ENCODE results near the gene OXSR1.
"Not testable (repeated sequence)": the region's sequence is repeated elsewhere in the genome, so short reads cannot be mapped to it uniquely, and the experiment has no call there.

OXSR1 gene

DNA sequence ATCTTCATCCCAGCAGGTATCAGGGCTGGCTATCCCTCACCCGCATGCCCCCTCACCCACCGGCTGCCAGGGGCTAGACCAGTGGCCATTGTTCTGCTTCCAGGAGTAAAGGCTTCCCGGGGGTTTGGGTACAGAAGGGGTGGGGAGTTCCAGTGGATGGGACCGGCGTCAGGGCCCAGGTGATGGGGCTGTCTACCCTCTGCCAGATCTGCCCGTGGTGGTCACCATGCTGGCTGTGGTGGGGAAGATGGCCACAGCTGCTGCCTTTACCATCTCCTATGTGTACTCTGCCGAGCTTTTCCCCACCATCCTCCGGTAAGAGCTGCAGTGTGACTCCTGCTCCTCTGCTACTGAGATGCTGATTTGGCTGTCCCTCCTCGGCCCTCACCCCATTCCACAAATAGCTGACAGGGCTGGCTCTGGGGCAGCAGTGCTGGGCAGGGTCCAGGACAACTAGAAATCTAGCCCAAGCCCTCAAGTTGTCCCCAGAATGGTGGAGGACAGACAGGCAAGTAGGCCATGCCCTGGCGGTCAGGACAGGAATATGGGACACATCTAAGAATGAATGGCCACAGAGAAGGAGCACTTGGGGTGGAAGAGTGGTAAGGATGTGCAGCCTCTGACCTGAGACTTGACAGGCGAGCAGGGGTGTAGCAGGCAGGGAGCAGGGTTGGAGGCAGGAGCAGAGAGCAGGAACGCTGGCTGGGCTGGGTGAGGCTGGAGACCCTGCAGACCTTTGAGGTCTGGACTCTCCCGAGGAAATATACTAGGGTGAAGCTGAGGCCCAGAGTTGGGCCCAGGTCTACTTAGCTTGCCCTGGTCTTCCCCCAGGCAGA is 111.0 kb downstream of the OXSR1 start:
- DNase-seq = no peak

DNA sequence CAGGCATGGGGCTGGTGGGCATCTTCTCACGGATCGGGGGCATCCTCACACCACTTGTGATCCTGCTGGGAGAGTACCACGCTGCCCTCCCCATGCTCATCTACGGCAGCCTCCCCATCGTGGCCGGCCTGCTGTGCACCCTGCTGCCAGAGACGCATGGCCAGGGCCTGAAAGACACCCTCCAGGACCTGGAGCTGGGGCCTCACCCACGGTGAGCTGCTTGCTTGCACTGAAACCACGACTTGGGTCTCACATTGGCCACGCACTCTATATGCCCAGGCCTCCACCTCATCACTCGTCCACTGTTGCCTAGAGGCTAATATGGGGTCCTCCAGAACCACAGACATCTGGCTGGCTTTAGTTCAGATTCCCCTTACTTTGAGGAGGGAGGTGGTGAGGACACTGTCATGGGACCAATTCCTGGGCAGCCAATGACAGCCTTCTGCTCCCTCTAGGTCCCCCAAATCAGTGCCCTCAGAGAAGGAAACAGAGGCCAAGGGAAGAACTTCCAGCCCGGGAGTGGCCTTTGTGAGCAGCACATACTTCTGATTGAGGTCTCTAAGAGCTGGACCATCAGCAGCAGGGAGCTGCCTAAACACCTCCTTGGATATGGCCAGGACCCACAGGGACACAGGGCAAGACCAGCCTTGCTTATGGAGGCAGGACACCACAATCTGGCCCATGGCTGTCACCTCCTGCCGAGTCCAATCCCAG is 111.7 kb downstream of the OXSR1 start:
- no peak for DNase-seq

DNA sequence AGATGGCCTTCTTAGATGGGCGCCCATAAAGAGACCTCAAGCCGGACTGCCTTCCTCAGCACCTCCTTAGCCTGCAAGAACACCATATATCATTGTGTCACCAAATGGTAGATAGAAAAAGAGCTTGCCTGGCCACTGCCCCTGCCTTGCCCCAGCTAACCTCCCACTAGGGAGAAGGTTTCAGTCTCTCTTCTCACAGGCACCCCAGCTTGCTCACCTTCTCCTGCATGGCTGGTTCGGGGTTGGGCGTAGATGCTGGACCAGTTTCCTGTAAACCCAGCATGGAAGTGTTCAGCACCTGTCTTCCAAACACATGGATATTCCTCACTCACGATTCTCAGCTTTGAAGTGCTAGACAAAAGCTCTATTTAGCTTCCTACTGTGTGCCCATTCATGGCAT is 113.5 kb downstream of the OXSR1 start:
- no peak for DNase-seq

DNA sequence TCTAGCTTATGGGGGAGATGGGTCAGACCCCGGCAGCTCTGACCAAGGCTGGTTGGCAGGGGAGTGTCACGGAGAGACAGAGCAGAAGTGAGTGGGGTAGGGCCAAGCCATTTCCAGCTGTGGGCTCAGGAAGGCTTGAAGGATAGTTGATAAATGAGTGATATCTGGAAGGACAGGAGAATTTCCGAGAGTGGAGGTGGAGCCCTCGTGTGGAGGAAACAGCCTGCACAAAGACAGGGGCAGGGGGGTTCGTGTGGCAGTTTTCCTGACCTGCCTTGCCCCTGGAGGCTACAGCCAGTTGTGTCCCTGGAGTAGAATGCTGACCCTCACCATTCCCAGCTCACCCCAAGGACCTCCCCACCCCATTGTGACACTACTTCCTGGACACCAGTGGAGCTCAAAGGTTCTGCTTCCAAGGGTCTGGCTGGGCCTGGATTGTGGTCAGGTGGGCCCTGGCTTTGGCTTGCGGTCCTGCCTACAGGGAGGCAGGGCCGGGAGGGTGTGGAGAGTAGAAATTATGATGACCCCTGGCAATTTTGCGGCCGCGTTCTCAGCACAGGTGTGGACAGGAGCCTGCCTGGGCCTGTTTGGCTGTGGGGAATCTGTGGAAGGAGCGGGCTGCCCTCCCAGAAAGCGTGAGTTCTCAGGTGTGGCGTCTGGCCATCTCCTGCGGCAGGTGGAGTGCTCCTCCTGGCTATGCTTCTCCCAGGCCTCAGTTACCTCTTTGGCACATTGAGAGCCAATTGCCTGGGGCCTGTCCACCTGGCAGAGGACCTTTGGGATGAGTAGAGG is 116.8 kb downstream of the OXSR1 start, which contains the start of gene SLC22A14:
TSS of gene SLC22A14 (plus strand) at position 400 of the 792 bp plus-strand sequence. CDS start 23,733 bp downstream, outside the sequence.
- DNase-seq = no peak

DNA sequence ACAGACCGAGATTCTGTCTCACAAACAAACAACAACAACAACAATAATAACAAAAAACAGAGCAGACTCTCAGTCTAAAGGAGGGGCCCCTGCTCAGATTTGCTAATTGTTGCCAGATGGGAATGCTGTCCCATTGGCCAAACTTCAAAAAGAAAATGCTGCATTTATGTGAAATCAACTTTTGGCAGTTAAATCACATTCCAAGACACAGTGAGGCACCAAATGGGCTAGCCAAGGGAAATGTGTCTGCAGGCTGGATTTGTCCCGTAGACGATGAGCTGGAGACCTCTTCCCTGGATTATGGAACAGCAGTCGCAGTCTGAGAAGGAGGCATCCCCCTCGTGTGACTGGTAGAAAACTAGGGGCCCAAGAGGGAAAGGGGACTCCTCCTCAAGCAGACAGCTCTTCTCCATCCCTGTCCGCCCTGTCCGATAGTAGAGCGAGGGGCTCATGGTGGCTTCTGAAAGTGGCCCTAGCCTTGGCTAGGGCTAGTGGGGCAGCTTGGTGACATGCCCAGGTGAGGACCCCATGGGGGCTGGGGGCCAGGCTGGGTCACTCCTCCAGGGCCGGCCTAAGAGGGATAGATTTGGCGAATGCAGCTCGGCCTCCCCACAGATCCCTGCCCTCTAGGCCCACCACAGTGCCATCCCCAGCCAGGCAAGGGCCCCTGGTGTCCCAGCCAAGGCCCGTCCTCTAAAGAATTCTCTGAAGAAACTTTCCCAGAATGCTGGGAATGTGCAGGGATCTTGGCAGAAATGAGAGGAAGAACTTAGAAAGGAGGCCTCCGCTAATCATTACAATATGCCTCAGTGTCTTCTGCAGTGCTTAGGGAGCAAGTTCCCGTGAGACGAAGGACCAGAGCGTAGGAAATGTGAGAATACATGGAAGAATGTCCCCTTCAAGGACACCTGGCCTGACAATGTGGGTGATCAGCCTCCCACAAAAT is 118.7 kb downstream of the OXSR1 start:
- DNase-seq = no peak

DNA sequence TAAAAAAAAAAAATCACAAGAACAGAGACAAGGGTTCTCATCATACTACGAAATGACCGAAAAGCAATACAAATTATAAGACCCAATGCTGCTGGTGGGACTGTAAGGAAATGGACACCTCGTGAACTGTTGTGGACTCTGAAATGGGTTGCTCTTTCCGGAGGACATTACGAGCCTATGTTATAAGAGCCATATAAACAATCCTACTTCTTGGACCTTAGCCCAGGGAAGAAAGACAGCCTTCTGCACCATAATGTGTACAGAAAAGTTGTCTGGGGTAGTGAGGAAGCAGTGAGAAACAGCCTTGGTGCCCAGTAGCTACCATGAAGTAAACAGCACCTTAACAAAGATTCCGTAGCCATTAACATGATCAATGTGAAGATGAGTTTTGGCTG is 119.4 kb downstream of the OXSR1 start:
- DNase-seq = no peak

DNA sequence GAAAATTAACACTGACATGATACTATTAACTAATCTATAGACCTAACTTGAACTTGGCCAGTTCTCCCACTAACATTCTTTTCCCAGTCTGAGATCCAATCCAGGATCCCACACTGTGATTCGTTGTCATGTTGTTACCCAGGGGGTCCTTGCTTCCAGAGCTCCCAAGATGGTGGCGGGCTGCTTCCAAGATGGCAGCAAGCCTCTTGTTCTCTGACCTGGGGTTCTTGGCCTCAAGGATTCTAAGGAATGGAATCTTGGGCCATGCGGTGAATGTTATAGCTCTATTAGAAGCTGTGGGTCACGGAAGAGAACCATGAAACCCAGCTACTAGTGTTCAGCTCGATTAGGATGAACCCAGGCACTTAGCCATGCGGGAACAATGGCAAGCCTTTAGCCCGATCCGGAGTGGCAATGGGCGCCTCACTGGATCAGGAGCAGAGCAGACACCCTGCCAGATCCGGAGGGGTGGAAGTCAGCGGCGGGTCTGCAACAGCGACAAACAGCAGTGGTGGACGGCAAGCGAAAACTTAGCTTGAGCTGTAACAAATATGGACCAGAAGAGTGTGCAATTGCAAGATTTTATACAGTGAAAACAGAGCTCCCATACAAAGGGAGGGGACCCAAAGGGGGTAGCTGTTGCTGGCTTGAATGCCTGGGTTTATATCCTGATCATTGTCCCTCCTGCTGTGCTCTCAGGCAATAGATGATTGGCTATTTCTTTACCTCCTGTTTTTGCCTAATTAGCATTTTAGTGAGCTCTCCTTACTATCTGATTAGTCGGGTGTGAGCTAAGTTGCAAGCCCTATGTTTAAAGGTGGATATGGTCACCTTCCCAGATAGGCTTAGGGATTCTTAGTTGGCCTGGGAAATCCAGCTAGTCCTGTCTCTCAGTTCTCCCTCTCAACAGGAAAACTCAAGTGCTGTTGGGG is 124.2 kb downstream of the OXSR1 start:
- not testable (repeated sequence) for DNase-seq

DNA sequence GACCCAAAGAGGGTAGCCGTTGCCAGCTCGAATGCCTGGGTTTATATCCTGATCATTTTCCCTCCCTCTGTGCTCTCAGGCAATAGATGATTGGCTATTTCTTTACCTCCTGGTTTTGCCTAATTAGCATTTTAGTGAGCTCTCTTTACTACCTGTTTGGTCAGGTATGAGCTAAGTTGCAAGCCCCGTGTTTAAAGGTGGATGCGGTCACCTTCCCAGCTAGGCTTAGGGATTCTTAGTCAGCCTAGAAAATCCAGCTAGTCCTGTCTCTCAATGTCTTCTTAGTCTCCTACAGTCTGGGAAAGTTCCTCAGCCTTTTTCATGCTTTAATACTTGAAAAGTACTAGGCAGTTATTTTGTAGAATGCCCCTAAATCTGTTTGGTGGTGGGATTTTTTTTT is 131.7 kb downstream of the OXSR1 start:
- DNase-seq = not testable (repeated sequence)

DNA sequence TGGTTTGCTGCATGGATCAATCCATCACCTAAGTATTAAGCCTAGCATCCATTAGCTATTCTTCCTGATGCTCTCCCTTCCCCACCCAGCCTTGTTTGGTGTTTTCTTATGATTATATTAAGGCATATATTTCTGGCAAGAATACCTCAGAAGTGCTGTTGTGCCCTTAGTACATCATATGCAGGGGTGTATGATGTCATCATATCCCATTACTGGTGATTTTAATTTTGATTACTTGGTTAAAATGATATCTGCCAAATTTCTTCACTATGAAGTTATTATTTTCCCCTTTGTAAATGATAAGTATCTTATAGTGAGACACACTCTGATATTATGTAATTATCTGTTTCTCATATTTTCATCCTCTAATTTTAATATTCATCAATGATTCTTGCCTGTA is 132.2 kb downstream of the OXSR1 start:
- no peak for DNase-seq

DNA sequence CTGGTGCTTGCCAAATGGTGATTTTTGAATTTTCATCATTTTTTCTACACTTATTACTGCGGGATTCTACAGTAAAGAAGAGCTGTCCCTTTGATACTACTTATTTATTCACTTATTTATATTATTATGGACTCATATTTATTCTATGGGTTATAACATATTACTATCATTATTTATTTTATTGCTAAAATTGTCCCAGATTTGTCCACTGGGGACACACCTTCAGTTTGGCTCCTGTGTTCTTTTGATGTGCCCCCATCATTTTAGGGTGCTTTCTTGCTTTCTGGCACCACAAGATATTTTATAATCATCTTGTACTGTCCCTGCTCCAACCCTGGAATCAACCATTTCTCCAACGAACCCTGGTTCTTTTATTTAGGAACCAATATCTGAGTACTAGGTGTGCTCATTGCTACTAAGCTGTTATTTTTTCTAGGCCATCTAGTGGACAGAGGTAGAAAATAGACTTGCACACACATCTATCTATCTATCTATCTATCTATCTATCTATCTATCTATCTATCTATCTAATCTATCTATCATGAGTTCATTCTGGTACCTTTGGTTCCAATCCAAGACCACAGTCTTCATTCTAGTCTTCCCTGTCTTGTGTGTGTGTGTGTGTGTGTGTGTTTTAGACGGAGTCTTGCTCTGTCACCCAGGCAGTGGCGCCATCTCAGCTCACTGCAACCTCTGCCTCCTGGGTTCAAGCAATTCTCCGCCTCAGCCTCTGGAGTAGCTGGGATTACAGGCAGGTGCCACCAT is 132.8 kb downstream of the OXSR1 start:
- DNase-seq = no peak
